Dendritic cell treated with granulocyte-macrophage colony-stimulating factor and Interleukin-4, amounts not matched to agents 40 ng/mL and 50 ng/mL, for 4 days (primary cell): ENCODE measurements around the gene ESRP2.
A peak's percentile ranks its signal among the peaks of the same experiment; 100 is the strongest.

ENCODE experiments used
- H3K27ac Mint-ChIP-seq: one replicate; pipeline ENCODE4 v1.8.0; 2022; ENCODE audit warnings: mild to moderate bottlenecking, mixed read lengths
- H3K27me3 Mint-ChIP-seq: one replicate; pipeline ENCODE4 v1.8.0; 2022; ENCODE audit warnings: mild to moderate bottlenecking, mixed read lengths
- H3K36me3 Mint-ChIP-seq: one replicate; pipeline ENCODE4 v1.8.0; 2022; ENCODE audit warnings: low read depth, mixed read lengths
- H3K4me1 Mint-ChIP-seq: one replicate; pipeline ENCODE4 v1.8.0; 2022; ENCODE audit warnings: low read depth, mixed read lengths
- H3K4me3 Mint-ChIP-seq: one replicate; pipeline ENCODE4 v1.8.0; 2022; ENCODE audit warnings: mild to moderate bottlenecking, moderate library complexity, mixed read lengths
- H3K9me3 Mint-ChIP-seq: one replicate; pipeline ENCODE4 v1.8.0; 2022; ENCODE audit warnings: mixed read lengths
- intact Hi-C: fragments of 100-400 bp; cut with micrococcal nuclease; formaldehyde crosslinking; loops from one replicate; pipeline ENCODE4 v1.15.0; 2022

The ESRP2 gene

DNA sequence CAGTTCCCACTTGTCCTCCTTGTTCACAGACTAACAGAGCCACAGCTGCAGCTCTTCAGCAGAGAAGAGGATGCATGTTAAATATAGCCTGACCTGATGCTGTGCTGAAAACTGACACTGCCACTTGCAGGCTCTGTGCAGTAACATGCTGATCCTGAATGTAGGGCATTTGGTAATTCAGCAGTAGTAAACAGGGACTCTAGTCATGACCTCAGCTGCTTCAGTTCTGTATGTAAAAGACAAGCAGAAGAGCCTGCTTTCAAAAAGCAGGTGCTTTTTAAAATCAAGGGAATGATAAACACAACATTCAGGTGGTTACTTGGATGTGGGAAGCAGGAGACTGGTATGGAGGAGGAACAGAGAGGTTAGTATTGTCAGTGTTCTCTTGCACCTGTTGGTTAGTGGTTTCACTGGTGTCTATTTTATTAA, 33.8 kb downstream of the ESRP2 start:
- Mint-ChIP-seq H3K4me3 (no peak overlapping the region), H3K27ac (no peak overlapping the region), H3K9me3 (no peaks in the 10 kb centered on the region), H3K27me3 (no peaks in the 10 kb centered on the region), H3K36me3 (peaks cover 69% of the 10 kb centered on the region), H3K4me1 (no peaks in the 10 kb centered on the region)
- intact Hi-C loops = no loop called here

DNA sequence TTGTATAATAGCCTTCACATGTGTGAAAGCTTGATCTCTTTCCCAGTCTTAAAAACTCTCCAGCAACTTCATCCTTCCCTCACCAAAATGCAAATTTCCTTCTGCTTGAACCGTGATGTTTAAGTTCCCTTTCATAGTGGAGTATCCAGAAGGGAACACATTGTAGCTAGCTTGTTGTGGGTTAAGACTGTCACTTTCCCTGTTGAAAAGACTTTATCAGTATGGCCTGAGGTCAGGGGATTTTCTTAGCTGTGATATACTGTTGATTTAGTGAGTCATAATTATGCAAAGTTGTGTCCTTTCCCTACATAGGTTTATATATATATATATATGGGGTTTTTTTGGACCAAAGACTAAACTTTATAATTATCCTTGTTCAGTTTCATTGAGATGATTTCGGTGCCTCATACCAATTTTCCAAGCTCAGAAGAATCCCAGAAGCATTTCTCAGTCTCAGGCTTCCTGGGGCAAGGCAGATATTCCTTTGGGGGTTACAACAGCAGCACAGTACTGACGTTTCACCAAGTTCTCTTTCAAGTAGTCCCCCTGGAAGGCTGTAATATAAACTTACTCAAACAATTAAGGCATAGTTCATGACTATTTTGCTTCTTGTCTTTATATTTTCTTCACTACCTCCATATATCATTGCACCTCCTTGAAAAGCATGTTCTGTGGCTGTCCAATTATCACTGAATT, 35.7 kb downstream of the ESRP2 start:
- H3K36me3 Mint-ChIP-seq = peaks cover 61% of the 10 kb centered on the region
- no peak overlapping the region for H3K27ac Mint-ChIP-seq
- intact Hi-C loops = no loop called here
- H3K4me3 Mint-ChIP-seq = no peak overlapping the region
- no peaks in the 10 kb centered on the region for H3K9me3 Mint-ChIP-seq
- no peaks in the 10 kb centered on the region for H3K27me3 Mint-ChIP-seq
- no peaks in the 10 kb centered on the region for H3K4me1 Mint-ChIP-seq

DNA sequence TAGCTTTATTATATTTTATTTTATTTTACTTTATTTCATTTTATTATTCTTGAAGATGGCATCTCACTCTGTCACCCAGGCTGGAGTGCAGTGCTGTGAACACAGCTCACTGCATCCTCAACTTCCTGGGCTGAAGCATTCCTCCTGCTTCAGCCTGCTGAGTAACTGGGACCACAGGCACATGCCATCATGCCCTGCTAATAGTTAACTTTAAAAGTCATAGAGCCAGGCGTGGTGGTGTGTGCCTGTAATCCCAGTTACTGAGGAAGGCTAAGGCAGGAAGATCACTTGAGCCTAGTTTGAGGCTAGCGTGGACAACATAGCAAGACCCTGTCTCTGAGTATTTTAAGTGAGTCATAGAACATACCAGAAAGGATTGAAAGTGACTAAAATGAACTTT, 38.7 kb downstream of the ESRP2 start:
- Mint-ChIP-seq H3K27ac (no peak overlapping the region), H3K27me3 (no peaks in the 10 kb centered on the region), H3K4me1 (no peaks in the 10 kb centered on the region), H3K36me3 (peaks cover 75% of the 10 kb centered on the region), H3K4me3 (no peak overlapping the region), H3K9me3 (no peaks in the 10 kb centered on the region)
- intact Hi-C loops = no loop called here

DNA sequence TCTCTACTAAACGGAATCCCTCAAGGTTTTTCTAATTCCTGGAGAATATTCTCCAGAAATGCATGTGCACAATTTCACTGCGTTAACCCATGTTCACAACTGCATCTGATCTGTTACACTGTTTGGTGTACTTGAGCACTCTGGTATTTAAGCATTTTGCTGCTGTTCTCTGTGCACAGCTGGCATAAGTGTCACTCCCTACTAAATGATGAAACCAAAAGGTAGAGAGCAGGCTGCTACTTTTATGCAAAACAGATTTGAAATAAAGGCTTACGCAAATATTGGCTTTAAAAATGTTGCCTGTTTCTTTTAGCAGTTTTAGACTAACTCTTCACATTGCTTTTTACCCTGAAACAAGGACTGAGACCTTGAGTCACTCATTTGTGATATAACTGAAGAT, 41.7 kb downstream of the ESRP2 start:
- H3K9me3 Mint-ChIP-seq = no peaks in the 10 kb centered on the region
- no peaks in the 10 kb centered on the region for H3K27me3 Mint-ChIP-seq
- no peak overlapping the region for H3K4me3 Mint-ChIP-seq
- H3K4me1 Mint-ChIP-seq = peaks cover 9% of the 10 kb centered on the region
- H3K36me3 Mint-ChIP-seq = peaks cover 64% of the 10 kb centered on the region
- no peak overlapping the region for H3K27ac Mint-ChIP-seq
- intact Hi-C loops = no loop called here

DNA sequence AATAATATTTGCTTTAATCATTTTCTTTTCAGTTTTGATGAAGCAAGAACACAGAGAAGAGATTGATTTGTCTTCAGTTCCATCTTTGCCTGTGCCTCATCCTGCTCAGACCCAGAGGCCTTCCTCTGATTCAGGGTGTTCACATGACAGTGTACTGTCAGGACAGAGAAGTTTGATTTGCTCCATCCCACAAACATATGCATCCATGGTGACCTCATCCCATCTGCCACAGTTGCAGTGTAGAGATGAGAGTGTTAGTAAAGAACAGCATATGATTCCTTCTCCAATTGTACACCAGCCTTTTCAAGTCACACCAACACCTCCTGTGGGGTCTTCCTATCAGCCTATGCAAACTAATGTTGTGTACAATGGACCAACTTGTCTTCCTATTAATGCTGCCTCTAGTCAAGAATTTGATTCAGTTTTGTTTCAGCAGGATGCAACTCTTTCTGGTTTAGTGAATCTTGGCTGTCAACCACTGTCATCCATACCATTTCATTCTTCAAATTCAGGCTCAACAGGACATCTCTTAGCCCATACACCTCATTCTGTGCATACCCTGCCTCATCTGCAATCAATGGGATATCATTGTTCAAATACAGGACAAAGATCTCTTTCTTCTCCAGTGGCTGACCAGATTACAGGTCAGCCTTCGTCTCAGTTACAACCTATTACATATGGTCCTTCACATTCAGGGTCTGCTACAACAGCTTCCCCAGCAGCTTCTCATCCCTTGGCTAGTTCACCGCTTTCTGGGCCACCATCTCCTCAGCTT, 45.0 kb downstream of the ESRP2 start:
- H3K9me3 Mint-ChIP-seq = no peaks in the 10 kb centered on the region
- peaks cover 9% of the 10 kb centered on the region for H3K4me1 Mint-ChIP-seq
- H3K27ac Mint-ChIP-seq = peak overlapping the region; percentile 51
- intact Hi-C loops = no loop called here
- H3K27me3 Mint-ChIP-seq = no peaks in the 10 kb centered on the region
- H3K36me3 Mint-ChIP-seq = peaks cover 82% of the 10 kb centered on the region
- no peak overlapping the region for H3K4me3 Mint-ChIP-seq

DNA sequence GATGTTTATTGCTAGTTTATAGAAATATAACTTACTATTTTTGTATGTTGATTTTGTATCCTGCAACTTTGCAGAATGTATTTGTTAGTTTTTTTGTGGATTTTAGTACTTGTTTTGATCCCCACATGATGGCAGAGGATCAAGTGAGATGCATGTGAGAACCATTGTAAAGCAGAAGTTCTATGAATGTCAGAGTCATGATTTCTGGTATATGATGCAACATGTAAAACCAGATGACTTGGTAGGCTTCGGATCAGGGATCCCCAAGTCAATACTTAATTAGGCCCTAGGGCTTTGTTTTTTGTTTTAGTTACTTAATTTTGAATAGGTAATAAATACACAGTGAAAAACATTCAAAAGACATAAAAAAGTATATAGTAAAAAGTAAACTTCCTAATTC, 45.8 kb downstream of the ESRP2 start:
- Mint-ChIP-seq H3K4me1 (peaks cover 9% of the 10 kb centered on the region), H3K9me3 (no peaks in the 10 kb centered on the region), H3K4me3 (no peak overlapping the region), H3K27ac (peak overlapping the region; percentile 51), H3K36me3 (peaks cover 86% of the 10 kb centered on the region), H3K27me3 (no peaks in the 10 kb centered on the region)
- intact Hi-C loops = no loop called here

DNA sequence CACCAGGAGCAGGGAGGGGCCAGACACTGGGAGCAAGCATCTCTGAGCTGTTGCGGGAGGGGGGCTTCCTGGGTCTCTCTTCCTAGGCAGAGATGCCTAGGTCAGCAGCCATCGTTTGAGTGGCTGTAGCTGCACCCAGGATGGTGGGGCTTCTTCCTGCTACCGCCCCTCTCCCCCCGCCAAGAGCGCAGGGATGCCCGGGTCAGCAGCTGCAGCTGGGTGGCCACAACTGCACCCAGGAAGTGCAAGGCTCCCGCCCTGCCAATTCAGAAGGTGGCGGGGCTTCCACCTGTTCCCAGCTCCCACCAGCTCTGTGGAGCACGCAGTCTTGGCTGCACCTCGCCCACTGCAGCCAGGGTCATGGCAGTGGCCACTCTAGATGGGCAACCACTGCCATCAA, 47.8 kb downstream of the ESRP2 start:
- Mint-ChIP-seq H3K4me1 (peaks cover 9% of the 10 kb centered on the region), H3K27ac (no peak overlapping the region), H3K27me3 (no peaks in the 10 kb centered on the region), H3K4me3 (no peak overlapping the region), H3K36me3 (peaks cover 86% of the 10 kb centered on the region), H3K9me3 (no peaks in the 10 kb centered on the region)
- intact Hi-C loops = no loop called here

DNA sequence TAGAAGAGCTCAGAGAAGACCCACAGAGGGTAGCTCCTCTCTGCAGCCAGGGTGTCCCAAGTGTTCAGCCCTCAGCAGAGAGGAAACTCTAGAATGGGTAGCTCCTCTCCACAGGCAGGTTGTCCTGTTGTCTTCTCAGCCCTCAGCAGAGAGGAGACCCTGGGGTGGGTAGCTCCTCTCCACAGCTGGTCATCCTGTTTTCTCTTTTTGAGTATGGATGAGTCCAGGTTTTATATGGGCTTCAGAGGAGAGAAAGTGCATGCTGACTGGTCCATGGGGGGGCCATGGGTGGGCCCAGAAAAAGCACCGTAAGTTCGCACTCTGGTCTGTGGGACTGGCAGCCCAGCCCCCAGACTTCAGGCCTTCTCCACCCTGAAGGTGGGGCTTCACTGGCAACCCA, 48.4 kb downstream of the ESRP2 start:
- Mint-ChIP-seq H3K36me3 (peaks cover 84% of the 10 kb centered on the region), H3K9me3 (no peaks in the 10 kb centered on the region), H3K27me3 (no peaks in the 10 kb centered on the region), H3K4me1 (peaks cover 9% of the 10 kb centered on the region), H3K4me3 (no peak overlapping the region), H3K27ac (no peak overlapping the region)
- intact Hi-C loops = no loop called here

DNA sequence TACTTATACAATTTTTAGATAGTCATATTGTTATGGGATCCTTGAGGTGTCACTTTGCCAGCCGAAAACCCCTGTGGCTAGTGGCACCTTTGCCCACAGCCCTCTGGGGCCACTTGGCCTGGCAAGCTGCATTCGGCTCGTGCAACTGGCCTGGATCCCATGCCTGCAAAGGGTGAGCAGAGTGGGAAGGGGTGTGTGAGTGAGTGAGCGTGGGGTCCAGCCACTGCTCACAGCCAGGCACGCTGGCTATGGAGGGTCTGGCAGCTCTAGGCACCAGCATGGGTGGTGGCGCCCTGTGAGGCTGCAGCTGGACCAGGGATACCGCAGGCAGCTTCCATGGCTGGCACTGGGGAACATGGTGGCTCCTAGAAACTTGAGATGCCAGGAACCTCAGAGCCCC, 49.0 kb downstream of the ESRP2 start:
- no peaks in the 10 kb centered on the region for H3K27me3 Mint-ChIP-seq
- no peaks in the 10 kb centered on the region for H3K9me3 Mint-ChIP-seq
- no peak overlapping the region for H3K4me3 Mint-ChIP-seq
- H3K4me1 Mint-ChIP-seq = peaks cover 9% of the 10 kb centered on the region
- H3K27ac Mint-ChIP-seq = no peak overlapping the region
- intact Hi-C loops = no loop called here
- H3K36me3 Mint-ChIP-seq = peaks cover 87% of the 10 kb centered on the region

DNA sequence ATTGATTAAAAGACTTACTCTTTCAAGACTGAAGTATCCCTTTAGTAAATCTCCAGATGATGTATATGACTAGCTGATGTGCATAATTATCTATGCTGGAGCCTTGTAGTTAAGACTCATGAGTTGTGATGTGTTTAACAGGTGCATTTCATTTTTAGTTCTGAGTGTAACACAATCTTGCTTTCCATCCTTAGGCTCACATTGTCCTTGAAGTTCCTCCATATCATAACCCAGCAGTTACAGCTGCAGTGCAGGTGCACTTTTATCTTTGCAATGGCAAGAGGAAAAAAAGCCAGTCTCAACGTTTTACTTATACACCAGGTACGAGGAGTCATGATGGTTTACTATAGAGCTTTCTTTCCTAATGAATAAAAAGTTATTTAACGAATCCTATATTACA, 52.9 kb downstream of the ESRP2 start:
- intact Hi-C loops = no loop called here
- H3K4me1 Mint-ChIP-seq = no peaks in the 10 kb centered on the region
- H3K4me3 Mint-ChIP-seq = no peak overlapping the region
- peaks cover 97% of the 10 kb centered on the region for H3K36me3 Mint-ChIP-seq
- H3K27ac Mint-ChIP-seq = no peak overlapping the region
- no peaks in the 10 kb centered on the region for H3K9me3 Mint-ChIP-seq
- H3K27me3 Mint-ChIP-seq = no peaks in the 10 kb centered on the region

DNA sequence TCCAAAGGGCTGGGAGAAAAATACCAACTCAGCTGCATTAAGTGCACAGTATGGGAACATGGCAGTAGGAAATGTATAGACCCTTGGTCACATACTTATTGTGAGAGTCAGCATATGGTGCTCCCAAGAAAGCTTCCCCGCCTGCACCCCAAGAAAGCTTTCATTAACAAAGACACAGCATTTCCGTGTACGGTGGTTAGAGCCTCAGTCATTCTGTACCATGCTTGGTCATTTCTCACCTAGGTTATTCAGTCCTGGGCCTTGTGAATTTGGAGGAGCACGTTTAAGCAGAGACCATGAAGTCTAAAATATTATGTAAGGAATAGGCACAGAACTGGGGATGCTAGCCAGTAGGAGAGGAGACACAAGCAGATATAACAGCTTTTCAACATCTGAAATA, 56.1 kb downstream of the ESRP2 start:
- intact Hi-C loops = no loop called here
- H3K4me3 Mint-ChIP-seq = no peak overlapping the region
- no peaks in the 10 kb centered on the region for H3K27me3 Mint-ChIP-seq
- H3K9me3 Mint-ChIP-seq = no peaks in the 10 kb centered on the region
- H3K4me1 Mint-ChIP-seq = no peaks in the 10 kb centered on the region
- peaks cover 97% of the 10 kb centered on the region for H3K36me3 Mint-ChIP-seq
- H3K27ac Mint-ChIP-seq = no peak overlapping the region

DNA sequence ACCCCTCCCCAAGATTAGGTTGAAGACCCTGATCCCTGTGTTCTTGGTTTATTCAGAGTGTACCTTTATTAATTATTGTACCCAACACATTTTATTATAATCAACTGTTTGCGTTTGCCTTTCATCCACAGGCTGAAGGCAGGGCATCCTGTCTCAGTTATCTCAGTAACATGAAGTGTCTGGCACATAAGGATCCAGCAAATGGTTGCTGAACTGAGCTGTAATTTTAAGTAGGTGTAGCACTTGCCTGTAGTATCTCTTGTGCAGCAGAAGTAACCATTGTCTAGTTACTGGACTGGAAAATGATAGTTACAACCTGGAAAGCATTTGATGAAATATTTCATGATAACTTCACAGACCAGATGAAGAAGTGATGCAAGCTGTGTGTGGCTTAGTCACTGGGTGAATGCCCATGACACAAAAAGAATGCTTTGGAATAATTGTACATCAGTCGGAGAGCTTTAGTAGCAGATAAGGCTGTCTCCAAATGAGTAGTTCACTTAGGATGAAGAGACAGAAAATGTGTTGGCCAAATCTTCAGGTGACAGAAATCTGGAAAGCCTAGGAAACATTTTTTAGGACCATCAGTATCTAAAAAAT, 56.6 kb downstream of the ESRP2 start:
- H3K27me3 Mint-ChIP-seq = no peaks in the 10 kb centered on the region

More for the DNA sequence above, 56.6 kb downstream of the ESRP2 start:
- no peaks in the 10 kb centered on the region for H3K4me1 Mint-ChIP-seq
- no peak overlapping the region for H3K4me3 Mint-ChIP-seq
- H3K9me3 Mint-ChIP-seq = no peaks in the 10 kb centered on the region
- peaks cover 96% of the 10 kb centered on the region for H3K36me3 Mint-ChIP-seq
- no peak overlapping the region for H3K27ac Mint-ChIP-seq
- intact Hi-C loops = no loop called here
